GM10266 (cell line): ENCODE results near the gene PDCD1.

ENCODE experiments used
- DNase-seq: peaks from one replicate; pipeline ENCODE4 v3.0.0; 2012; ENCODE audit errors: extremely low spot score
- TF ChIP-seq, protein P1 (sequence below): IDR thresholded peaks from 2 replicates; pipeline ENCODE4 v1.5.1; 2012; ENCODE audit warnings: mild to moderate bottlenecking, low read depth; ENCODE audit not compliant: control insufficient read depth, insufficient read depth; ENCODE audit errors: missing control alignments

The PDCD1 gene

DNA sequence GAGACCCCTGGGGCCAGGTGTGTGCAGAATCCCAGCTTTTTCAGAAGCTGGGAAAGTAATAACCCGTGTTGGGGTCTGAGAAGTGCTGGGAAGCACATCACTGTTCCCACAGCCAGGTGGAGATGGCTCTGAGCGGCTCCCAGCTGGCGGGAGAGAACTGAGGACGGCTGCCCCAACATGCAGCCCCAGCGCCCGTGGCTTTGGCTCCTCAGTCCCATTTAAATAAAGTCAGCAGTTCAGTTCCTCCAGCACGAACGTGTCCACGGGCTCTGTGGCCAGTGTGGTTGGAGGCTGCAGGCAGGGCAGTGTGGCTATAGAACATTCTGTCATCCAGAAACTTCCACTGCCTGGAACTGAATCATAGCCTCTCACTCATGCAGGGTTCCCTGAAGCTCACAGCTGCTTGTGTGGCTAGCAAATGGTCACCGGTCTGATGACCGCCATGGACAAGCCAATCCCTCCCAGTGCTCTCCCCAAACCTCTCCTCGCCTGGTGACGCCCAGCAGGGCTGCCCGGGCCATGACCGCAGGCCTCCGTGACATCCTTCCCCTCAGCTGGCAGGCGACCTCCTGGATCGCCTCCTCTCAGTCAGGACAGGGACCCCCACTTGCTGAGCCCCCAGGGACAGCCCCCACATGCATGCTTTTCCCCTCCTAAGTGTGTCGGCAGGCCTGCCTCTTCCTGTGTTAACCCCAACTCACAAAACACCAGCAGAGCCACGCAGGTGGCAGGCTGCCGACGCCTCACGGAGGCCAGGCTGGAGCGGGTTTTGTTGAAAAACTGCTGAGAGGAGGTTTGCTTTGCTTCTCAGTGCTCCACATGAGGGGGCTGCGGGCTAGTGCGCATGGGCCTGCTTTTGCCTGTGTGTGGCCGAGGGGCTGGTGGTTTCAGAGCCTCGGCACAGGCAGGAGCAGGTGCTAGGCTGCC lies 12.2 kb upstream of the PDCD1 start:
- DNase-seq = no peak
- TF ChIP-seq, protein P1, sequence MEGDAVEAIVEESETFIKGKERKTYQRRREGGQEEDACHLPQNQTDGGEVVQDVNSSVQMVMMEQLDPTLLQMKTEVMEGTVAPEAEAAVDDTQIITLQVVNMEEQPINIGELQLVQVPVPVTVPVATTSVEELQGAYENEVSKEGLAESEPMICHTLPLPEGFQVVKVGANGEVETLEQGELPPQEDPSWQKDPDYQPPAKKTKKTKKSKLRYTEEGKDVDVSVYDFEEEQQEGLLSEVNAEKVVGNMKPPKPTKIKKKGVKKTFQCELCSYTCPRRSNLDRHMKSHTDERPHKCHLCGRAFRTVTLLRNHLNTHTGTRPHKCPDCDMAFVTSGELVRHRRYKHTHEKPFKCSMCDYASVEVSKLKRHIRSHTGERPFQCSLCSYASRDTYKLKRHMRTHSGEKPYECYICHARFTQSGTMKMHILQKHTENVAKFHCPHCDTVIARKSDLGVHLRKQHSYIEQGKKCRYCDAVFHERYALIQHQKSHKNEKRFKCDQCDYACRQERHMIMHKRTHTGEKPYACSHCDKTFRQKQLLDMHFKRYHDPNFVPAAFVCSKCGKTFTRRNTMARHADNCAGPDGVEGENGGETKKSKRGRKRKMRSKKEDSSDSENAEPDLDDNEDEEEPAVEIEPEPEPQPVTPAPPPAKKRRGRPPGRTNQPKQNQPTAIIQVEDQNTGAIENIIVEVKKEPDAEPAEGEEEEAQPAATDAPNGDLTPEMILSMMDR = no peak

- TF ChIP-seq, protein P1 = no peak
- DNase-seq = no peak
Observed at GRCh38 chr2:241870081-241870541, 11.4 kb upstream of the PDCD1 start.

- DNase-seq = no peak
Observed at GRCh38 chr2:241869087-241869961, 10.6 kb upstream of the PDCD1 start, which contains the start of gene RTP5. Gene RTP5, plus strand, starts transcription at chr2:241869729. Its CDS starts 28 bp downstream, at chr2:241869757.

GRCh38 chr2:241868661-241869081 lies 10.0 kb upstream of the PDCD1 start:
- TF ChIP-seq, protein P1 = no peak
- no peak for DNase-seq

More at GRCh38 chr2:241869087-241869961, 10.6 kb upstream of the PDCD1 start, which contains the start of gene RTP5:
- TF ChIP-seq, protein P1 = no peak

- no peak for DNase-seq
- TF ChIP-seq, protein P1 = no peak
Observed at GRCh38 chr2:241867776-241868420, 9.2 kb upstream of the PDCD1 start.

DNA sequence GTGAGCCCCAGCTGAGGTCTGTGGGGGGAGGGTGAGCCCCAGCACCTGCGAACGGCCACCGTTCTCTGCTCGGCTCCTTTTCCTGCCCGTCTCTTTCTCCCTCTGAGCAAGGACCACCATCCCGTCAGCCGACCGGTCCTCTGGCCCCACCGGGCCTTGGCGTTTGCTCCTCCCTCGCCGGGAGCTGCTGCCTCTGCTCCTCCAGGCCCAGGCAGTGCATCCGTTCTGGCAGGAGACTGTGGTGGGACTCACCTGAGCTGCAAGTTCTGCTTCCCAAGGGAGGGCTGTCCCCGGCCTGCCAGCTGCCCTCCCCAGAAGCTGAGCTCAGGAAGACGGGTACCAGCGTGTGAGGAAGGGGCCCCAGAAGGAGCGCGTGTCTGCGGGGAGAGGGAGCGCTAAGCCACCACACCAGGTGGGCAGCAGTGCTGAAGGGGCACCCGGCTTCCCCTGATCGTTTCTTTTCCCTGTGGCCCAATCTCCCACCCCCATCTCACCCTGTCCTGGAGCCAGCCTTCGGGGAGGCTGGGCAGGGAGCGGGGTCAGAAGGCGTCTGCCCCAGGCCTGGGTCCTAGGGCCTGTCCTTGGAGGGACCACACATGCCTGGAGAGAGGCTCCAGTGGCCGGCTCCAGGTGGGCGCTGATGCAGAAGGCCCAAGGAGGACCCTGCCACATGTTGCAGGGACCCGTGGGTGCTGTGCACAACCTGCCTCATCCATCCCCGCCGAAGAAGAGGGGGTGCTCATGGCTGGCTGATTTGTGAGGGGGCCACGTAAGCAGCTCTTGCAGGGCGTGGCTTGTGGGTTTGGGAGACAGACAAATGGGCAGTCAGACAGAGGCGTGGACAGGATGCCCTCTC lies 8.3 kb upstream of the PDCD1 start:
- TF ChIP-seq, protein P1 = no peak
- no peak for DNase-seq
